ENCODE results near the gene ASAP2.

GRCh38 chr2:9299161-9300100 lies 92.8 kb downstream of the ASAP2 start:
- no peak for TF ChIP-seq CTCF (conservative IDR thresholded peaks at IDR 0.05; ENCODE audit: low read length)
- TF ChIP-seq EZH2phosphoT487 (IDR thresholded peaks at IDR 0.05; ENCODE audit: borderline replicate concordance, low read depth, low read length), result no peak
